Fibroblast of the aortic adventitia (primary cell): Measurements from ENCODE around the gene UQCRC1. TPM values are rescaled to one million over a fixed set of nuclear protein-coding genes. Genes with fewer than 3 reads are reported as not detected.

Source experiments
- DNase-seq: peaks from one replicate; pipeline ENCODE4 v3.0.0-alpha.2; 2010; ENCODE audit warnings: low read depth
- H3K4me3 ChIP-seq: 2 replicates; pipeline ENCODE4 v1.5.1; 2011; ENCODE audit warnings: low read depth, mild to moderate bottlenecking, control low read depth, low read length, moderate library complexity
- CTCF ChIP-seq: IDR thresholded peaks from 2 replicates; pipeline ENCODE4 v1.5.1; 2011; ENCODE audit warnings: mild to moderate bottlenecking, low read length, control low read depth, inconsistent platforms; ENCODE audit not compliant: insufficient read depth
- total RNA-seq: library from RNA; depleted of rRNA; stranded (reverse); fragments of >200 nt; gene quantifications from 2 replicates; pipeline ENCODE4 v1.2.3, GENCODE V29; 2012; ENCODE audit warnings: low replicate concordance

The UQCRC1 gene
- total RNA-seq, 1 donor, result 196 TPM

- H3K4me3 ChIP-seq, result no peak overlapping the region
- DNase-seq, result no peak
- TF ChIP-seq CTCF, result no peak
Measured at GRCh38 chr3:48617559-48617958, 8.1 kb upstream of the UQCRC1 start.

GRCh38 chr3:48614044-48614443, 4.6 kb upstream of the UQCRC1 start:
- no peak for TF ChIP-seq CTCF
- DNase-seq, result peak; percentile 71
- H3K4me3 ChIP-seq, result no peak overlapping the region

GRCh38 chr3:48612309-48612708, 2.9 kb upstream of the UQCRC1 start:
- TF ChIP-seq CTCF, result no peak
- DNase-seq, result no peak
- no peak overlapping the region for H3K4me3 ChIP-seq

GRCh38 chr3:48607519-48607918, 1.9 kb downstream of the UQCRC1 start:
- no peak overlapping the region for H3K4me3 ChIP-seq
- no peak for DNase-seq
- no peak for TF ChIP-seq CTCF

- no peak for DNase-seq
- H3K4me3 ChIP-seq, result no peak overlapping the region
- TF ChIP-seq CTCF, result no peak
Measured at GRCh38 chr3:48601622-48601994, 7.8 kb downstream of the UQCRC1 start.

GRCh38 chr3:48600711-48601621, 8.5 kb downstream of the UQCRC1 start:
- no peak overlapping the region for H3K4me3 ChIP-seq
- TF ChIP-seq CTCF, result no peak
- DNase-seq, result no peak
